PC-3 (cell line): ENCODE data around the gene KLHL13.

Source experiments
- CTCF ChIP-seq: fragments of 300-600 bp; sonication (generic); conservative IDR thresholded peaks from 2 replicates; pipeline ENCODE4 v1.5.1; 2017; ENCODE audit warnings: antibody characterized with exemption, low read depth, mild to moderate bottlenecking, low read length
- EZH2phosphoT487 ChIP-seq: fragments of 300-600 bp; sonication (generic); IDR thresholded peaks from 2 replicates; pipeline ENCODE4 v1.6.1; 2018; ENCODE audit warnings: mild to moderate bottlenecking, antibody characterized with exemption, low read length, borderline replicate concordance

- TF ChIP-seq EZH2phosphoT487 (no peak), CTCF (no peak)
Observed at GRCh38 chrX:117936118-117936517, 180.5 kb downstream of the KLHL13 start.
